ENCODE results near the gene EXD3. TPM values are rescaled to one million over a fixed set of nuclear protein-coding genes. Genes with fewer than 3 reads are reported as not detected.

EXD3 gene
- total and polyA plus RNA-seq, 9 of the 15 experiments (the other 6 are each of a cell fraction or from before 2014, with no cell fraction given), result 0.29 to 12.5 (median 3.9) TPM

DNA sequence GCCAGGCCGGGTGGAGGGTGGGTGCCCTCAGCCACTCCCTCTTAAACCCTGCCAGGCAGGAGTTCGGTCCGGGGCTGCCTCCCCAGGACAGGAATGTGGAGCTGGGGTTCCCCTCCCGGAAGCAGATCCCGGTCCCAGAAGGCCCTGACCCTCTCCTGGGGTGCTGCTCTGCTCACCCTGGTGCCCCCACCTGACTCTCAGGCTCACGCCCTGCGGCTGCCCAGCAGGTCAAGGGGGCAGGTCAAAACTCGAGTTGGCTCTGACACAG, 117.2 kb downstream of the EXD3 start:
- in situ Hi-C loops (cut with MboI), result no loop called here
- no peak for ATAC-seq
- H3K4me2 ChIP-seq (ENCODE audit: insufficient read depth, low read length), result no peak overlapping the region
- no peaks in the 10 kb centered on the region for H3K36me3 ChIP-seq (ENCODE audit: control insufficient read depth, insufficient read depth, low read length)
- TF ChIP-seq ZBTB17 (CRISPR knock-in tag; IDR thresholded peaks at IDR 0.05), result no peak
- TF ChIP-seq ZNF274 (IDR thresholded peaks at IDR 0.05; ENCODE audit: borderline replicate concordance, low read depth, low read length), result no peak
- TF ChIP-seq ZFX (CRISPR knock-in tag; IDR thresholded peaks at IDR 0.05), result 0 out of 2 replicates have a peak, but pooled peaks have one; percentile 11
- TF ChIP-seq MAFG (tag; conservative IDR thresholded peaks at IDR 0.05), result no peak
- no peak for TF ChIP-seq RBM22 (IDR thresholded peaks at IDR 0.05; ENCODE audit: low read depth, low read length, poor library complexity, severe bottlenecking)
- TF ChIP-seq, protein P1, sequence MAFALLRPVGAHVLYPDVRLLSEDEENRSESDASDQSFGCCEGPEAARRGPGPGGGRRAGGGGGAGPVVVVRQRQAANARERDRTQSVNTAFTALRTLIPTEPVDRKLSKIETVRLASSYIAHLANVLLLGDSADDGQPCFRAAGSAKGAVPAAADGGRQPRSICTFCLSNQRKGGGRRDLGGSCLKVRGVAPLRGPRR (CRISPR knock-in tag; IDR thresholded peaks at IDR 0.05), result no peak
- no peak for TF ChIP-seq KHSRP (IDR thresholded peaks at IDR 0.05)
- TF ChIP-seq, protein P2, sequence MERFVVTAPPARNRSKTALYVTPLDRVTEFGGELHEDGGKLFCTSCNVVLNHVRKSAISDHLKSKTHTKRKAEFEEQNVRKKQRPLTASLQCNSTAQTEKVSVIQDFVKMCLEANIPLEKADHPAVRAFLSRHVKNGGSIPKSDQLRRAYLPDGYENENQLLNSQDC (CRISPR knock-in tag; IDR thresholded peaks at IDR 0.05), result no peak
- no peak for TF ChIP-seq GATAD2A (IDR thresholded peaks at IDR 0.05)
- 0 out of 2 replicates have a peak, but pooled peaks have one; percentile 12 for TF ChIP-seq ZNF12 (CRISPR knock-in tag; IDR thresholded peaks at IDR 0.05)
- no peak for TF ChIP-seq TSC22D4 (tag; IDR thresholded peaks at IDR 0.05)
- TF ChIP-seq, protein P3, sequence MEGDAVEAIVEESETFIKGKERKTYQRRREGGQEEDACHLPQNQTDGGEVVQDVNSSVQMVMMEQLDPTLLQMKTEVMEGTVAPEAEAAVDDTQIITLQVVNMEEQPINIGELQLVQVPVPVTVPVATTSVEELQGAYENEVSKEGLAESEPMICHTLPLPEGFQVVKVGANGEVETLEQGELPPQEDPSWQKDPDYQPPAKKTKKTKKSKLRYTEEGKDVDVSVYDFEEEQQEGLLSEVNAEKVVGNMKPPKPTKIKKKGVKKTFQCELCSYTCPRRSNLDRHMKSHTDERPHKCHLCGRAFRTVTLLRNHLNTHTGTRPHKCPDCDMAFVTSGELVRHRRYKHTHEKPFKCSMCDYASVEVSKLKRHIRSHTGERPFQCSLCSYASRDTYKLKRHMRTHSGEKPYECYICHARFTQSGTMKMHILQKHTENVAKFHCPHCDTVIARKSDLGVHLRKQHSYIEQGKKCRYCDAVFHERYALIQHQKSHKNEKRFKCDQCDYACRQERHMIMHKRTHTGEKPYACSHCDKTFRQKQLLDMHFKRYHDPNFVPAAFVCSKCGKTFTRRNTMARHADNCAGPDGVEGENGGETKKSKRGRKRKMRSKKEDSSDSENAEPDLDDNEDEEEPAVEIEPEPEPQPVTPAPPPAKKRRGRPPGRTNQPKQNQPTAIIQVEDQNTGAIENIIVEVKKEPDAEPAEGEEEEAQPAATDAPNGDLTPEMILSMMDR (IDR thresholded peaks at IDR 0.05 in 2 of 3, conservative IDR thresholded peaks at IDR 0.05 in 1 of 3; ENCODE audit: insufficient read depth in 2 of 3, low read depth in 1 of 3, low read length in 3 of 3), result 0 out of 6 replicates have a peak, but pooled peaks of 1 of the 3 experiments have one; percentile 10
- no peak for TF ChIP-seq ZNF408 (CRISPR knock-in tag; IDR thresholded peaks at IDR 0.05; ENCODE audit: low read depth)
- TF ChIP-seq, protein P4, sequence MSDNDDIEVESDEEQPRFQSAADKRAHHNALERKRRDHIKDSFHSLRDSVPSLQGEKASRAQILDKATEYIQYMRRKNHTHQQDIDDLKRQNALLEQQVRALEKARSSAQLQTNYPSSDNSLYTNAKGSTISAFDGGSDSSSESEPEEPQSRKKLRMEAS (CRISPR knock-in tag; IDR thresholded peaks at IDR 0.05), result no peak
- TF ChIP-seq POLR2H (tag; IDR thresholded peaks at IDR 0.05; ENCODE audit: low read depth), result no peak
- no peak for FAIRE-seq
- BruUV-seq (replicated peaks), result no TSS peak
- H3K27ac ChIP-seq (ENCODE audit: extremely low read depth, low read depth, low read length), result no peak overlapping the region
- no peaks in the 10 kb centered on the region for H3K9me3 ChIP-seq (replicated peaks; ENCODE audit: control insufficient read depth, insufficient read depth, low read depth, low read length)
- peaks cover 10% of the 10 kb centered on the region for H3K79me2 ChIP-seq (ENCODE audit: control insufficient read depth, insufficient read depth, low read length)
- intact Hi-C loops (cut with micrococcal nuclease), result loop anchor here (10.0 kb wide), 1 partner anchor 119 kb away; the partner anchor contains the start of genes EXD3 and NOXA1
- H2AFZ ChIP-seq (ENCODE audit: low read depth, low read length), result no peak overlapping the region
- peaks cover 15 to 91% of the 10 kb centered on the region in 2 experiments for H3K4me1 ChIP-seq (replicated peaks in 1 of 2; ENCODE audit: control insufficient read depth in 2 of 2, insufficient read depth in 2 of 2, low read length in 2 of 2)
- H4K20me1 ChIP-seq (replicated peaks; ENCODE audit: control insufficient read depth, insufficient read depth, low read length), result peaks cover 6% of the 10 kb centered on the region
- ChIA-PET POLR2A (interaction anchor here (0.6 to 0.7 kb wide), 2 partner anchors 65 to 191 kb away, joined by 3 to 4 read pairs; no protein-coding TSS in a partner anchor), CTCF (ENCODE audit: low intra/inter-chr PET ratio) (no interaction called here)
- peaks cover 7% of the 10 kb centered on the region for H3K9me1 ChIP-seq (ENCODE audit: control insufficient read depth, insufficient read depth, low read length)
- no peaks in the 10 kb centered on the region for H3K27me3 ChIP-seq (ENCODE audit: control insufficient read depth in 2 of 2, insufficient read depth in 2 of 2, low read length in 2 of 2)
- DNase-seq (ENCODE audit: extremely low read depth in 1 of 4, low spot score in 3 of 4), result no peak
- no peak overlapping the region for H3K9ac ChIP-seq (ENCODE audit: insufficient read depth in 1 of 2, low read depth in 2 of 2, low read length in 2 of 2)
- H3K4me3 ChIP-seq, result no peak overlapping the region
- WGBS (ENCODE audit: insufficient coverage, low coverage, missing lambda C conversion rate), result 64% methylated on average over 7 of the region's 8 CpGs
